GM12878 (cell line): ENCODE measurements around the gene SLC6A16.

ENCODE experiments used
- CTCF ChIP-seq, 3 experiments: IDR thresholded peaks in 2 of 3; conservative IDR thresholded peaks in 1 of 3; 2 replicates each; pipeline ENCODE4 v1.5.1; 2011; ENCODE audit warnings: low read depth in 3 of 3, low read length in 3 of 3, mild to moderate bottlenecking in 3 of 3, control low read depth in 2 of 3, moderate library complexity in 2 of 3, inconsistent platforms in 1 of 3, mixed read lengths in 1 of 3; ENCODE audit not compliant: control insufficient read depth in 2 of 3, insufficient read depth in 1 of 3; ENCODE audit errors: extremely low read depth in 1 of 3
- EP300 ChIP-seq, 2 experiments: fragments of 150-350 bp in 1 of 2; IDR thresholded peaks; 2 replicates each; pipeline ENCODE4 v1.6.1; 2011 to 2012; ENCODE audit warnings: low read depth in 2 of 2, low read length in 2 of 2, borderline replicate concordance in 1 of 2, improper control_type of control experiment in 1 of 2, inconsistent platforms in 1 of 2; ENCODE audit not compliant: control insufficient read depth in 1 of 2
- GABPA ChIP-seq: IDR thresholded peaks from 2 replicates; pipeline ENCODE4 v1.6.1; 2014; ENCODE audit warnings: antibody characterized with exemption, low read depth, mild to moderate bottlenecking, inconsistent platforms
- HDGF ChIP-seq: fragments of 450-650 bp; IDR thresholded peaks from 2 replicates; pipeline ENCODE4 v1.6.1; 2016; ENCODE audit warnings: antibody characterized with exemption
- JUNB ChIP-seq: IDR thresholded peaks from 2 replicates; pipeline ENCODE4 v1.6.1; 2016; ENCODE audit warnings: antibody characterized with exemption, mild to moderate bottlenecking
- JUND ChIP-seq: IDR thresholded peaks from 2 replicates; pipeline ENCODE4 v1.6.1; 2012; ENCODE audit warnings: low read depth, mild to moderate bottlenecking, low read length, improper control_type of control experiment, moderate library complexity
- MXI1 ChIP-seq: fragments of 150-350 bp; IDR thresholded peaks from 2 replicates; pipeline ENCODE4 v1.6.1; 2011; ENCODE audit warnings: low read depth, mild to moderate bottlenecking, inconsistent platforms, low read length, improper control_type of control experiment
- MYC ChIP-seq: IDR thresholded peaks from 2 replicates; pipeline ENCODE4 v1.6.1; 2011; ENCODE audit warnings: mild to moderate bottlenecking, low read length, moderate library complexity, inconsistent platforms; ENCODE audit not compliant: insufficient read depth, insufficient replicate concordance, insufficient read length, severe bottlenecking
- NRF1 ChIP-seq: conservative IDR thresholded peaks from 2 replicates; pipeline ENCODE4 v1.6.1; 2011; ENCODE audit warnings: mild to moderate bottlenecking, low read depth, low read length, improper control_type of control experiment
- TAF1 ChIP-seq: IDR thresholded peaks from 2 replicates; pipeline ENCODE4 v1.6.1; 2011; ENCODE audit warnings: mild to moderate bottlenecking, low read depth, low read length, borderline replicate concordance
- ZNF274 ChIP-seq: IDR thresholded peaks from one replicate; pipeline ENCODE4 v1.8.0; 2011; ENCODE audit not compliant: insufficient read length, insufficient read depth
- TF ChIP-seq, protein P1 (sequence below): fragments of 450-650 bp; IDR thresholded peaks from 2 replicates; pipeline ENCODE4 v1.6.1; 2016; ENCODE audit warnings: mild to moderate bottlenecking

- TF ChIP-seq HDGF (no peak), TAF1 (no peak), MXI1 (no peak), MYC (no peak), GABPA (no peak), CTCF (IDR thresholded peaks at IDR 0.05 in 2 of 3, conservative IDR thresholded peaks at IDR 0.05 in 1 of 3; ENCODE audit: control insufficient read depth in 2 of 3, extremely low read depth in 1 of 3, insufficient read depth in 1 of 3, low read depth in 3 of 3, low read length in 3 of 3) (no peak), JUND (no peak), ZNF274 (no peak), EP300 (IDR thresholded peaks at IDR 0.05; ENCODE audit: borderline replicate concordance in 1 of 2, control insufficient read depth in 1 of 2, low read depth in 2 of 2, low read length in 2 of 2) (no peak), JUNB (no peak), NRF1 (no peak)
- TF ChIP-seq, protein P1, sequence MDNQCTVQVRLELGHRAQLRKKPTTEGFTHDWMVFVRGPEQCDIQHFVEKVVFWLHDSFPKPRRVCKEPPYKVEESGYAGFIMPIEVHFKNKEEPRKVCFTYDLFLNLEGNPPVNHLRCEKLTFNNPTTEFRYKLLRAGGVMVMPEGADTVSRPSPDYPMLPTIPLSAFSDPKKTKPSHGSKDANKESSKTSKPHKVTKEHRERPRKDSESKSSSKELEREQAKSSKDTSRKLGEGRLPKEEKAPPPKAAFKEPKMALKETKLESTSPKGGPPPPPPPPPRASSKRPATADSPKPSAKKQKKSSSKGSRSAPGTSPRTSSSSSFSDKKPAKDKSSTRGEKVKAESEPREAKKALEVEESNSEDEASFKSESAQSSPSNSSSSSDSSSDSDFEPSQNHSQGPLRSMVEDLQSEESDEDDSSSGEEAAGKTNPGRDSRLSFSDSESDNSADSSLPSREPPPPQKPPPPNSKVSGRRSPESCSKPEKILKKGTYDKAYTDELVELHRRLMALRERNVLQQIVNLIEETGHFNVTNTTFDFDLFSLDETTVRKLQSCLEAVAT: no peak
These were observed 16.1 kb upstream of the SLC6A16 start for GRCh38 chr19:49340865-49341718.
